NT2/D1 (cell line): ENCODE measurements around the gene NKD1.
A peak's percentile ranks its signal among the peaks of the same experiment; 100 is the strongest.

Experiments
- DNase-seq: peaks from one replicate; pipeline ENCODE4 v3.0.0-alpha.2; 2011; ENCODE audit warnings: low read depth, low spot score
- H3K27me3 ChIP-seq: 2 replicates; pipeline ENCODE4 v1.6.0; 2011; ENCODE audit warnings: mild to moderate bottlenecking; ENCODE audit not compliant: insufficient read length, insufficient read depth
- H3K36me3 ChIP-seq: 2 replicates; pipeline ENCODE4 v1.6.1; 2011; ENCODE audit warnings: mild to moderate bottlenecking, low read length, mixed read lengths; ENCODE audit not compliant: insufficient read depth, insufficient read length
- H3K4me1 ChIP-seq: 2 replicates; pipeline ENCODE4 v1.5.1; 2011; ENCODE audit not compliant: insufficient read depth, insufficient read length
- H3K4me3 ChIP-seq: 2 replicates; pipeline ENCODE4 v1.5.1; 2011; ENCODE audit warnings: low read depth; ENCODE audit not compliant: insufficient read length
- H3K9ac ChIP-seq: 2 replicates; pipeline ENCODE4 v1.6.0; 2011; ENCODE audit warnings: low read depth; ENCODE audit not compliant: insufficient read length
- H3K9me3 ChIP-seq: 2 replicates; pipeline ENCODE4 v1.5.1; 2011; ENCODE audit warnings: mild to moderate bottlenecking, low read length; ENCODE audit not compliant: insufficient read depth
- SUZ12 ChIP-seq: IDR thresholded peaks from 2 replicates; pipeline ENCODE4 v1.6.1; 2011; ENCODE audit not compliant: insufficient read length, insufficient read depth; ENCODE audit errors: extremely low read depth
- YY1 ChIP-seq: IDR thresholded peaks from 2 replicates; pipeline ENCODE4 v1.6.1; 2011; ENCODE audit not compliant: insufficient read length, insufficient read depth
- ZNF274 ChIP-seq: IDR thresholded peaks from 2 replicates; pipeline ENCODE4 v1.6.1; 2011; ENCODE audit warnings: mild to moderate bottlenecking, low read depth, low read length

NKD1 gene

DNA sequence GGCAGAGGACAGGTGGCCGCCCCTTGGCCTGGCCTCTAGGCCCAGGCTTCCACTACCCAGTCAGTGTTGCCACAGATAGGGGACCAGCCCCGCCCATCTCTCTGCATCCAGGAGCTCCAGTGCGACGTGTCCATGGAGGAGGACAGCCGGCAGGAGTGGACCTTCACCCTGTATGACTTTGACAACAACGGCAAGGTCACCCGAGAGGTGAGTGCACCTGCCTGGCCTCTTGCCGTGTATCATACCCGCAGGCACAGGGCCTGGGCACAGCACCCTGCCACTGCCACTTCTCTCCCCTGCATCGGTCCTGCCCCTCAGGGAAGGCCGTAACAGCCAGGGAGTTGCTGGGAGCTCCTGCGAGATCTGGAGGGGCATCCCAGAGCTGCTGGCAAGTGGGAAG is 77.2 kb downstream of the NKD1 start:
- Histone ChIP-seq H3K36me3 (peaks cover 91% of the 10 kb centered on the region), H3K9me3 (no peaks in the 10 kb centered on the region), H3K27me3 (no peaks in the 10 kb centered on the region), H3K4me3 (no peak overlapping the region), H3K4me1 (peaks cover 4% of the 10 kb centered on the region), H3K9ac (peak overlapping the region; percentile 13)
- no peak for DNase-seq
- TF ChIP-seq SUZ12 (no peak), YY1 (no peak), ZNF274 (no peak)

- Histone ChIP-seq H3K27me3 (no peaks in the 10 kb centered on the region), H3K4me1 (peaks cover 4% of the 10 kb centered on the region), H3K4me3 (no peak overlapping the region), H3K36me3 (peaks cover 91% of the 10 kb centered on the region), H3K9ac (no peak overlapping the region), H3K9me3 (no peaks in the 10 kb centered on the region)
- TF ChIP-seq YY1, result no peak
- TF ChIP-seq SUZ12, result no peak
- TF ChIP-seq ZNF274, result no peak
- DNase-seq, result no peak
These were observed 78.7 kb downstream of the NKD1 start for GRCh38 chr16:50626868-50627267.

GRCh38 chr16:50627419-50627818 is 79.2 kb downstream of the NKD1 start:
- TF ChIP-seq ZNF274 (no peak), YY1 (no peak), SUZ12 (no peak)
- Histone ChIP-seq H3K27me3 (no peaks in the 10 kb centered on the region), H3K36me3 (peaks cover 91% of the 10 kb centered on the region), H3K9ac (no peak overlapping the region), H3K4me3 (no peak overlapping the region), H3K9me3 (no peaks in the 10 kb centered on the region), H3K4me1 (peaks cover 4% of the 10 kb centered on the region)
- no peak for DNase-seq

GRCh38 chr16:50628156-50628802 is 80.1 kb downstream of the NKD1 start:
- Histone ChIP-seq H3K9ac (no peak overlapping the region), H3K4me3 (no peak overlapping the region), H3K27me3 (no peaks in the 10 kb centered on the region), H3K4me1 (peaks cover 4% of the 10 kb centered on the region), H3K36me3 (peaks cover 94% of the 10 kb centered on the region), H3K9me3 (no peaks in the 10 kb centered on the region)
- no peak for DNase-seq
- TF ChIP-seq SUZ12 (no peak), YY1 (no peak), ZNF274 (no peak)

GRCh38 chr16:50629334-50629733 is 81.1 kb downstream of the NKD1 start:
- Histone ChIP-seq H3K4me3 (no peak overlapping the region), H3K9ac (no peak overlapping the region), H3K9me3 (no peaks in the 10 kb centered on the region), H3K36me3 (peaks cover 93% of the 10 kb centered on the region), H3K27me3 (no peaks in the 10 kb centered on the region), H3K4me1 (no peaks in the 10 kb centered on the region)
- TF ChIP-seq ZNF274, result no peak
- TF ChIP-seq YY1, result no peak
- no peak for TF ChIP-seq SUZ12
- DNase-seq, result no peak

GRCh38 chr16:50630394-50631020 is 82.3 kb downstream of the NKD1 start:
- no peak for DNase-seq
- TF ChIP-seq SUZ12 (no peak), YY1 (no peak), ZNF274 (no peak)
- H3K9me3 ChIP-seq, result no peaks in the 10 kb centered on the region
- H3K36me3 ChIP-seq, result peaks cover 90% of the 10 kb centered on the region
- H3K4me3 ChIP-seq, result no peak overlapping the region
- H3K4me1 ChIP-seq, result no peaks in the 10 kb centered on the region
- H3K9ac ChIP-seq, result no peak overlapping the region
- no peaks in the 10 kb centered on the region for H3K27me3 ChIP-seq

GRCh38 chr16:50631249-50631984 is 83.2 kb downstream of the NKD1 start:
- H3K4me3 ChIP-seq, result no peak overlapping the region
- peaks cover 86% of the 10 kb centered on the region for H3K36me3 ChIP-seq
- DNase-seq, result no peak
- TF ChIP-seq SUZ12, result no peak
- no peak for TF ChIP-seq YY1
- no peak overlapping the region for H3K9ac ChIP-seq
- no peaks in the 10 kb centered on the region for H3K4me1 ChIP-seq
- no peaks in the 10 kb centered on the region for H3K27me3 ChIP-seq
- no peaks in the 10 kb centered on the region for H3K9me3 ChIP-seq
